Measurements from ENCODE around the gene CDHR5. TPM values are rescaled to one million over a fixed set of nuclear protein-coding genes. Genes with fewer than 3 reads are reported as not detected.

Gene CDHR5
- total RNA-seq, 1 donor from 2014 or later, result not detected

DNA sequence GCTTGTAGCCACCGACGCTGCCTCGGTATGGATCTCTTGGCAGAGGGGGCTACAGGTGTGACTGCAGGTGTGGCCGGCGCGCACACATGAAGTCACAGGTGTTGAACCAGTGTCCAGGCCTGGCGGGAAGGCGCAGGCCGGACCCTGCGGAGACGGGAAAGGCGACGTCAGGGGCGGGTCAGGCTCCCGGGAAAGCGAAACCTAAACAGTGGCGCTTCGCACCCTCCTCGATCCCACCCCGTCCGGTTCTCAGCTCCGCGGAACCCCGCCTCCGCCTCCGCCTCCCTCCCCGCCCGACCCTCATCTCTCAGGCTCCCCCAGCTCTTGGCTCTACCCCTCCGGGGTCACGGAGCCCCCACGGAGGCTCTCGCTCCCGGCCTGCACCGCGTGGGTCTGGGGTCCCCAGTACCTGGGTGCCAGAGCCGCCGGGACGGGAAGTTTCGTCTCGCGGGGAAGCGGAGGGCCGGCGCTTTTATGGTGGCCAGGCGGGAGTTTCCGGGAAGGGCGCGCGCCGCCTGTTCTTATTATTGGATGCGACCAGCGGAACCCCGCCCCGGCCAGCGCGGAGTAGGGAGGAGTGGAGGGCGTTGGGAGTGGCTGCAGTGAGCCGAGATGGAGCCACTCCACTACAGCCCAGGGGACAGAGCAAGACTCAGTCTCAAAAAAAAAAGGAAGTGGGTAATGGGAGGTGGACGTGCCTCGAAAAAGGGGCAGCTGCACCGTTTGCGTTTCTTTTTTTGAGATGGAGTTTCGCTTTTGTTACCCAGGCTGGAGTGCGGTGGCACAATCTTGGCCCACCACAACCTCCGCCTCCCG lies 9.0 kb downstream of the CDHR5 start, which contains the start of gene IRF7:
IRF7 (minus strand) TSS at position 447 of the 816 bp plus-strand sequence. CDS start 586 bp downstream, outside the sequence.
- TF ChIP-seq, protein P1, sequence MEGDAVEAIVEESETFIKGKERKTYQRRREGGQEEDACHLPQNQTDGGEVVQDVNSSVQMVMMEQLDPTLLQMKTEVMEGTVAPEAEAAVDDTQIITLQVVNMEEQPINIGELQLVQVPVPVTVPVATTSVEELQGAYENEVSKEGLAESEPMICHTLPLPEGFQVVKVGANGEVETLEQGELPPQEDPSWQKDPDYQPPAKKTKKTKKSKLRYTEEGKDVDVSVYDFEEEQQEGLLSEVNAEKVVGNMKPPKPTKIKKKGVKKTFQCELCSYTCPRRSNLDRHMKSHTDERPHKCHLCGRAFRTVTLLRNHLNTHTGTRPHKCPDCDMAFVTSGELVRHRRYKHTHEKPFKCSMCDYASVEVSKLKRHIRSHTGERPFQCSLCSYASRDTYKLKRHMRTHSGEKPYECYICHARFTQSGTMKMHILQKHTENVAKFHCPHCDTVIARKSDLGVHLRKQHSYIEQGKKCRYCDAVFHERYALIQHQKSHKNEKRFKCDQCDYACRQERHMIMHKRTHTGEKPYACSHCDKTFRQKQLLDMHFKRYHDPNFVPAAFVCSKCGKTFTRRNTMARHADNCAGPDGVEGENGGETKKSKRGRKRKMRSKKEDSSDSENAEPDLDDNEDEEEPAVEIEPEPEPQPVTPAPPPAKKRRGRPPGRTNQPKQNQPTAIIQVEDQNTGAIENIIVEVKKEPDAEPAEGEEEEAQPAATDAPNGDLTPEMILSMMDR (IDR thresholded peaks at IDR 0.05; ENCODE audit: partially characterized antibody, unreplicated experiment), result no peak
- peak within 1 kb of the TSS; percentile 85 for H3K4me3 Mint-ChIP-seq (ENCODE audit: unreplicated experiment)
- DNase-seq, result peak; percentile 93
- no peak within 1 kb of the TSS for H3K27ac Mint-ChIP-seq (ENCODE audit: unreplicated experiment)
- no peaks in the 10 kb centered on the region for H3K36me3 Mint-ChIP-seq (ENCODE audit: unreplicated experiment)
- peaks cover 7% of the 10 kb centered on the region for H3K9me3 Mint-ChIP-seq (ENCODE audit: unreplicated experiment)
- peaks cover 10% of the 10 kb centered on the region for H3K27me3 Mint-ChIP-seq (ENCODE audit: unreplicated experiment)
- H3K4me1 Mint-ChIP-seq (ENCODE audit: low read depth, unreplicated experiment), result peaks cover 8% of the 10 kb centered on the region

DNA sequence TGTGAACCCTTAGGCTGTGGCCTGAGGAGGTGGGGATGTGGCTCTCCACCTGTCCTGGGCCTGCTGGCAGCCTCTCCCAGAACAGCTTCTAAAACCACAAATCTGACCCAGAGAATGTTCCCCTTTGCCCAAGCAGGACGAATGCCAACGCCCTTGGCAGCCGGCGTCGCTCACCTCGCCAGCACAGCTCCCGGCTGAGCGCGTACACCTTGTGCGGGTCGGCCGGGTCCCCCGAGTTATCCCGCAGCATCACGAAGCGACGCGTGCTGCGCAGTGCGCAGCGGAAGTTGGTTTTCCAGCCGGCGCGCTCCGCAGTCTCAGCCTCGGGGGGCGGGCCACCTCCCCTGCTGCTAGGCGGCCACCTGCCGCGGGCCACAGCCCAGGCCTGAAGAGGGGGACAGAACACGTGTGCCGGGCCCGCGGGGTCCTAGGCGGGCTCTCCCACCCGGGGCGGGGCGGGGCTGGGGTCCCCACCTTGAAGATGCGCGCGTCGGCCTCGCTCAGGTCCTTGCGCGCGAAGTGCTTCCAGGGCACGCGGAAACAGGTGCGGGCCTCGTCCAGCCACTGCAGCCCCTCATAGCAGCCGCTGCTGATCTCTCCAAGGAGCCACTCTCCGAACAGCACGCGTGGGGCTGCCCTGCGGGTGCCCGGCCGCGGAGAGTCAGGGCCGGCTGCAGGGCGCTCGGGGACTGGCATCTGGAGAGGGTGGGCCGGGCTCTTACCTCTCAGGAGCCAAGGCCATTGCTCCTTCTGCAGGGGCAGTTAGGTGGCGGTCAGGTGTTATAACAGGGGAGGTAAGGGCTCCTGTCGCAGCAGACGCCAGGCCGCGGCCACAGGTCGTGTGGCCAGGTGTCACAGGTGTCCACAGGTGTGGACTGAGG lies 9.9 kb downstream of the CDHR5 start:
- DNase-seq, result no peak
- Mint-ChIP-seq H3K36me3 (ENCODE audit: unreplicated experiment) (no peaks in the 10 kb centered on the region), H3K4me3 (ENCODE audit: unreplicated experiment) (peak overlapping the region; percentile 85), H3K27me3 (ENCODE audit: unreplicated experiment) (peaks cover 10% of the 10 kb centered on the region), H3K4me1 (ENCODE audit: low read depth, unreplicated experiment) (peaks cover 9% of the 10 kb centered on the region), H3K9me3 (ENCODE audit: unreplicated experiment) (peaks cover 7% of the 10 kb centered on the region), H3K27ac (ENCODE audit: unreplicated experiment) (no peak overlapping the region)
- TF ChIP-seq, protein P1 (IDR thresholded peaks at IDR 0.05; ENCODE audit: partially characterized antibody, unreplicated experiment), result no peak

DNA sequence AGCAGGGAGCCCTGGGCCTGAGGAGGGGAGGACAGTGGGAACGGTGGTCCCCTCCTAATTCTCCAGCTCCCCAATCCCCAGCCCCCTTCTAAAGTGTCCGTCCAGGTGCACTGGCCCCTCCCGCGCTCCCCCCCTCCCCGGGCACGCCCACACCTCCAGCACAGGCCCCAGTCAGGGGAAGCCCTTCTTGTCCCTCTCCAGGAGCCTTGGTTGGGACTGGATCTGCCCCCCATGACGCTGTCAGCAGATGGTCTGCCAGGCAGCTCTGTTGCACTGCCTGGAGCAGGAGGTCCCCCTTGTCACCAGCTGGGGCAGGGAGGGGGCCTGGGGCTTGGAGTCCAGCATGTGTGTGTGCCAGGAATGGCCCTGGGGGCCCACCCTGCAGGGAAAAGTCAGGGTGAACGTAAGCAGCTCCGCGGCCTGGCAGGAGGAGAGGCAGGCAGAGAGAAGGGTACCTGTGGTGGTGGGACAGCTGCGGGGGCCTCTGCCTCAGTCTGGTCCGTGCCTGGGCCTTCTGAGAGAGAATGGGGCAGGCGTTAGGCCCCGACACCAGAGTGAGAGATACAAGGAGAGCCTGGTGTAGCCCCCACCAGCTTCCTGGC lies 10.6 kb downstream of the CDHR5 start:
- Mint-ChIP-seq H3K36me3 (ENCODE audit: unreplicated experiment) (no peaks in the 10 kb centered on the region), H3K9me3 (ENCODE audit: unreplicated experiment) (peaks cover 9% of the 10 kb centered on the region), H3K27me3 (ENCODE audit: unreplicated experiment) (peaks cover 10% of the 10 kb centered on the region), H3K4me3 (ENCODE audit: unreplicated experiment) (peak overlapping the region; percentile 59), H3K4me1 (ENCODE audit: low read depth, unreplicated experiment) (peaks cover 9% of the 10 kb centered on the region), H3K27ac (ENCODE audit: unreplicated experiment) (no peak overlapping the region)
- DNase-seq, result no peak
- TF ChIP-seq, protein P1 (IDR thresholded peaks at IDR 0.05; ENCODE audit: partially characterized antibody, unreplicated experiment), result no peak

DNA sequence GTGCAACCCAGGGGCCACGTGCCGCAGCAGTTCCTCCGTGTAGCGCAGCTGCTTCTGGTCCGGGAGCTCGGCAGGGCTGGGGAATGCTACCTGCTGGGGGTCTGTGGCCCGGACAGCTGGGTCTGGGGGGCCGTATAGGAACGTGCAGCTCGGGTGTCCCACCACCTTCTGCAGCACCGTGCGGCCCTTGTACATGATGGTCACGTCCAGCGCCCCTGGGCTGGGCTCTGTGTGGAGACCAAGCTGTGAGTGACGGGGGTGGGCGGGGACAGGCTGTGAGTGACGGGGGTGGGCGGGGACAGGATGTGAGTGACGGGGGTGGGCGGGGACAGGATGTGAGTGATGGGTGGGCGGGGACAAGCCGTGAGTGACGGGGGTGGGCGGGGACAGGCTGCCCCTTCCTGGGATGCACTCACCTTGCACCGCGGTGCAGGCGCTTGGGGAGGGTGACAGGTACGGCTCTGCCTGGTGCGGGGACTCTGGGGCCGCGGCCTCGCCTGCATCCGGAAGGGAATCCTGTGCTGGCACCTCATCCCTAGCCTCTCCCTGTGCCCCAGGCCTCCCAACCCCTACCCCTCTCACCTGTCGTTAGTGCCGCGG lies 11.3 kb downstream of the CDHR5 start:
- H3K36me3 Mint-ChIP-seq (ENCODE audit: unreplicated experiment), result no peaks in the 10 kb centered on the region
- H3K4me3 Mint-ChIP-seq (ENCODE audit: unreplicated experiment), result no peak overlapping the region
- peaks cover 10% of the 10 kb centered on the region for H3K27me3 Mint-ChIP-seq (ENCODE audit: unreplicated experiment)
- peaks cover 10% of the 10 kb centered on the region for H3K9me3 Mint-ChIP-seq (ENCODE audit: unreplicated experiment)
- H3K4me1 Mint-ChIP-seq (ENCODE audit: low read depth, unreplicated experiment), result peaks cover 9% of the 10 kb centered on the region
- TF ChIP-seq, protein P1 (IDR thresholded peaks at IDR 0.05; ENCODE audit: partially characterized antibody, unreplicated experiment), result no peak
- no peak overlapping the region for H3K27ac Mint-ChIP-seq (ENCODE audit: unreplicated experiment)
- peak; percentile 68 for DNase-seq

Data from glutamatergic neuron (in vitro differentiated cells).